PFSK-1 (cell line): Measurements from ENCODE around the gene MYH14.

ENCODE experiments used
- FOXP2 ChIP-seq: optimal IDR thresholded peaks from 2 replicates; pipeline ENCODE3; 2011; ENCODE audit warnings: borderline replicate concordance, control low read depth, inconsistent platforms; ENCODE audit not compliant: insufficient read depth; ENCODE audit errors: extremely low read length, extremely low read depth
- TAF1 ChIP-seq: IDR thresholded peaks from 2 replicates; pipeline ENCODE4 v1.6.1; 2012; ENCODE audit warnings: low read length, control low read depth, borderline replicate concordance; ENCODE audit not compliant: insufficient read depth

DNA sequence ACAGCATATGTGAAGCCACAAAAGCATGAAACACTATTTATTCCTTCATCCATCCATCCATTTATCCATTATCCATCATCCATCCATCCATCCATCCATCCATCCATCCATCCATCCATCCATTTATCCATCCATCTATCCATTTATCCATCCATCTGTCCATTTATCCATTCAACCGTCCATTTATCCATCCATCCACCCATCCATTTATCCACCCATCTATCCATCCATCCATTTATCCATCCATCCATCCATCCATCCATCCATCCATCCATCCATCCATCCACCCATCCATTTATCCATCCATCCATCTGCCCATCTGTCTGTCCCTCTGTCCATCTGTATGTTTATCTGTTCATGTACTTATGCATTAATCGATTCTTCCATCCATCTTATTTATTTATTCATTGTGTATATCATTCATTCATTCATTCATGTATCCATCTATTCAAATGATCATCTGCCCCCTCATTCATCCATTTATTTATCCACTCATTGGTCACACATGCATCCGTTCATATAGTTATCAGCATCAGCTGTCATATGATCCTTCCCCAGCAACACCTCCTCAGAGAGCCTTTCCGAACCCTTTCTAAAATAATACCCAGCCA is 7.0 kb upstream of the MYH14 start:
- TF ChIP-seq FOXP2 = no peak
- no peak for TF ChIP-seq TAF1
